Adrenal gland (tissue), 5 donors: Measurements from ENCODE around the gene KCTD20.

Experiments used
- POLR2A ChIP-seq, 2 donors: fragments of 450-650 bp; IDR thresholded peaks; one replicate each; pipeline ENCODE4 v1.6.1; 2017; ENCODE audit warnings: antibody characterized with exemption in 2 of 2, mild to moderate bottlenecking in 2 of 2, moderate library complexity in 1 of 2
- TF ChIP-seq, protein P1 (sequence below), 6 experiments: fragments of 450-650 bp in 4 of 6; fragments of 200-600 bp in 2 of 6; sonication (generic) in 1 of 6; IDR thresholded peaks; 1 replicate in 5 of 6; 2 replicates in 1 of 6; pipeline versions ENCODE4 v1.5.1 to v1.8.0; 2016 to 2021; ENCODE audit warnings: antibody characterized with exemption in 6 of 6, mild to moderate bottlenecking in 2 of 6, moderate library complexity in 1 of 6
- donor health status: DM: no; HTN: no; CAD: no.

DNA sequence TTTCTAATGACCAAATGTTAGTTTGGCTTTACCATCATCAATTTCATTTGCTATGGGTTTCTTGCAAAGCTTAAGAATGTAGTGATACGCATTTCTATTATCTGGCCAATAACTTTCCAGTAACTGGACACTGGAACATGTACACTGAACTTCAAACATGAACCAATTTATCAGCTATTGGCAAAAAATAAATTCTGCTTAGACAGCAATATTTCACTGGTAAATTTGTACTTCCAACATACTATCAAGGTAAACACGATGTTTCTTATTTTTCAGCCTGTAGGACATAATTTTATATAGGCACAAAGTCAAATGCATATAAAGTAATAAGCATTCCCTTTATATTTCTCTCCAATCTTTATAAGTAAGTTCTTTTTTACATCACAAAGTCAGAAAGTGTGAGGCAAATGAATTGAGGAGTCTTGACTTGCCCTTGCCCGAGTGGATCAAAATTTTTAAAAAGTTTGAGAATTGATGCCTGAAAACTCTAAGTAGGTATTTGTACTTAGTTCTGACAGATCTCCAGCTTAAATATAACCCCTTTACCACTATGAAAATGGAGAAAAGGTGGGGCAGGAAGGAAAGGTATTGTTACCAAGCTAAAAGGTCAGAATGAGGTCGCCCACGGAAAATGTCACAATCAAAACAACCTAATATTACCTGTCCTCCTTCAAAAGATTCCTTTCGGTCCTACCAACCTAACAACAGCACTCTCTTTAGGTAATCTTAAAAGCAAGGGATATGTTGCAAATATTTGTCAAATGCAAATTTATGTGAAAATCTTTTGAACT lies 63.1 kb downstream of the KCTD20 start:
- TF ChIP-seq POLR2A (IDR thresholded peaks at IDR 0.05): no peak
- TF ChIP-seq, protein P1, sequence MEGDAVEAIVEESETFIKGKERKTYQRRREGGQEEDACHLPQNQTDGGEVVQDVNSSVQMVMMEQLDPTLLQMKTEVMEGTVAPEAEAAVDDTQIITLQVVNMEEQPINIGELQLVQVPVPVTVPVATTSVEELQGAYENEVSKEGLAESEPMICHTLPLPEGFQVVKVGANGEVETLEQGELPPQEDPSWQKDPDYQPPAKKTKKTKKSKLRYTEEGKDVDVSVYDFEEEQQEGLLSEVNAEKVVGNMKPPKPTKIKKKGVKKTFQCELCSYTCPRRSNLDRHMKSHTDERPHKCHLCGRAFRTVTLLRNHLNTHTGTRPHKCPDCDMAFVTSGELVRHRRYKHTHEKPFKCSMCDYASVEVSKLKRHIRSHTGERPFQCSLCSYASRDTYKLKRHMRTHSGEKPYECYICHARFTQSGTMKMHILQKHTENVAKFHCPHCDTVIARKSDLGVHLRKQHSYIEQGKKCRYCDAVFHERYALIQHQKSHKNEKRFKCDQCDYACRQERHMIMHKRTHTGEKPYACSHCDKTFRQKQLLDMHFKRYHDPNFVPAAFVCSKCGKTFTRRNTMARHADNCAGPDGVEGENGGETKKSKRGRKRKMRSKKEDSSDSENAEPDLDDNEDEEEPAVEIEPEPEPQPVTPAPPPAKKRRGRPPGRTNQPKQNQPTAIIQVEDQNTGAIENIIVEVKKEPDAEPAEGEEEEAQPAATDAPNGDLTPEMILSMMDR (IDR thresholded peaks at IDR 0.05): no peak
